H1 (cell line): ENCODE measurements around the gene GPR143. TPM values are rescaled to one million over a fixed set of nuclear protein-coding genes. Genes with fewer than 3 reads are reported as not detected.

Experiments used
- BRCA1 ChIP-seq: IDR thresholded peaks from 2 replicates; pipeline ENCODE4 v1.6.1; 2012; ENCODE audit warnings: low read depth, low read length, improper control_type of control experiment
- HDAC2 ChIP-seq, 2 experiments: fragments of 300-600 bp in 1 of 2; sonication (generic) in 1 of 2; IDR thresholded peaks; 2 replicates each; pipeline ENCODE4 v1.6.1; 2011 to 2012; ENCODE audit warnings: low read depth in 2 of 2, low read length in 2 of 2, mild to moderate bottlenecking in 2 of 2, moderate library complexity in 2 of 2, borderline replicate concordance in 1 of 2, inconsistent platforms in 1 of 2
- MAFK ChIP-seq: IDR thresholded peaks from 2 replicates; pipeline ENCODE4 v1.6.1; 2012; ENCODE audit warnings: low read depth, mild to moderate bottlenecking, improper control_type of control experiment, low read length
- PHF8 ChIP-seq: fragments of 200-600 bp; sonication (generic); conservative IDR thresholded peaks from 2 replicates; pipeline ENCODE4 v1.7.1; 2012; ENCODE audit warnings: low read depth, mild to moderate bottlenecking, inconsistent platforms, low read length, moderate library complexity
- POLR2A ChIP-seq, 2 experiments: IDR thresholded peaks; 1 replicate in 1 of 2; 2 replicates in 1 of 2; pipeline ENCODE4 v1.6.1; 2011; ENCODE audit warnings: low read depth in 2 of 2, low read length in 2 of 2, mild to moderate bottlenecking in 2 of 2; ENCODE audit errors: control extremely low read depth in 1 of 2
- TCF12 ChIP-seq: IDR thresholded peaks from 2 replicates; pipeline ENCODE4 v1.6.1; 2011; ENCODE audit warnings: low read depth, mild to moderate bottlenecking, low read length
- polyA plus RNA-seq, 7 experiments: library from polyadenylated mRNA; depleted of rRNA in 3 of 7; stranded (reverse) in 5 of 7; unstranded in 2 of 7; fragments of >200 nt in 5 of 7; fragments of 200-250 nt in 2 of 7; gene quantifications; 1 replicate in 5 of 7; 2 replicates in 1 of 7; 4 replicates in 1 of 7; pipeline versions ENCODE4 v1.2.1 to v1.2.3, GENCODE V29; 2011 to 2013; ENCODE audit warnings: missing spikeins in 2 of 7, mixed read lengths in 2 of 7
- total RNA-seq: library from RNA; stranded (reverse); fragmentation: NEBNext Ultra II Directional; extraction: Animal tissue kit (Norgen Biotek cat#: 25700); gene quantifications from 2 replicates; pipeline ENCODE4 v1.2.1, GENCODE V29; 2021

GPR143 gene
- total and polyA plus RNA-seq, 2 of the 8 experiments (the other 6 are each of a cell fraction or from before 2014, with no cell fraction given) = 18.5 to 30.7 TPM

DNA sequence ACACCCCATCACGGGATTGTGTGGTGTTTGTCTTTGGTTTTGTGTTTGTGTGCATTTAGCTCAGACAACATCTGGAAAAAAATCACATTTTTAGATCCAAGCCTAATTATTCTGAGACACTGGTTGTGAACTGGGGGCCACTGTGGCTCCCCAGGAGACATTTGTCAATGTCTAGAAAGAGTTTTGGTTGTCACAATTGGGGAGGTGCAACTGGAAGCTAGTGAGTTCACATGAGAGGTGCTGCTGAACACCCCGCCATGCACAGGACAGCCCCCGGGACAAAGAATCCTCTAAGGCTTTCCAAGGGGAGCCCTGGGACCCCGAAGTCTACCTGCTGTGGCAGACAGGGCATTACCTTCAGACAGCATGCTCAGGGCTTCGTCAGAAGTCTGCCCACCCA, 26.5 kb downstream of the GPR143 start (continued):
- no peak for TF ChIP-seq PHF8
- TF ChIP-seq POLR2A (IDR thresholded peaks at IDR 0.05; ENCODE audit: control extremely low read depth in 1 of 2, low read depth in 2 of 2, low read length in 2 of 2) = no peak
- no peak for TF ChIP-seq HDAC2 (IDR thresholded peaks at IDR 0.05; ENCODE audit: borderline replicate concordance in 1 of 2, low read depth in 2 of 2, low read length in 2 of 2)
- no peak for TF ChIP-seq MAFK
- no peak for TF ChIP-seq BRCA1
- no peak for TF ChIP-seq TCF12
